GM19240 (cell line): ENCODE measurements around the gene KIF22.
"Not testable (repeated sequence)": the region's sequence is repeated elsewhere in the genome, so short reads cannot be mapped to it uniquely, and the experiment has no call there.

Experiments used
- DNase-seq: peaks from one replicate; pipeline ENCODE4 v3.0.0; 2011; ENCODE audit warnings: low spot score; ENCODE audit not compliant: insufficient read length

Gene KIF22

DNA sequence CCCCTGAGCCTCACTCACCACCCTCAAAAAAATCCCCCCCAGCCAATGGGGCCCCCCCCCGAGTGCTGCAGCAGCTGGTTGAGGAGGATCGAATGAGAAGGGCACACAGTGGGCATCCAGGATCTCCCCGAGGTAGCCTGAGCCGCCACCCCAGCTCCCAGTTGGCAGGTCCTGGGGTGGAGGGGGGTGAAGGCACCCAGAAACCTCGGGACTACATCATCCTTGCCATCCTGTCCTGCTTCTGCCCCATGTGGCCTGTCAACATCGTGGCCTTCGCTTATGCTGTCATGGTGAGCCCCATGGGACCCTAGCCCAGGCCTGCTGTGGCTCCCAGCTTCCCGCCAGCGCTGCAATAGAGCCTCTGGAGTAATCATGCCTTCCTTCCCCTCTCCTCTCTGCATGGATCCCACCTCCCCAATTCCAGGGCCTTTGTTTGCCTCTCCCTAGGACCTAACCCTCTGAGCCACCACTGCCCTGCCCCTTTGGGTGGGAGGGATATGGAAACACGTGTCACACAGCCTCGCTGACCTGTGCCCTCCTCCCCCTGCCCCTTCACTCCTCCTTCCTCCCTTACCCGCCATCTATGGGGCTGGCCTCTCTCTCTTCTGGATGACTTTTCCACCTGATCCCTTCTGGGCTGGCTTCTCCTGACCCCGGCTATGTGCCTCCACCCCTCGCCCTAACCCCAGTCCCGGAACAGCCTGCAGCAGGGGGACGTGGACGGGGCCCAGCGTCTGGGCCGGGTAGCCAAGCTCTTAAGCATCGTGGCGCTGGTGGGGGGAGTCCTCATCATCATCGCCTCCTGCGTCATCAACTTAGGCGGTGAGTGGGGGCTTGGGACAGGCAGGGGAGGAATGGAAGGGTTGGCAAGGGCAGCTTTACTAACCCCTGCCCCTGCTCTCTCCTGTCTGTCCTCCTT lies 23.4 kb downstream of the KIF22 start:
- DNase-seq = no peak

DNA sequence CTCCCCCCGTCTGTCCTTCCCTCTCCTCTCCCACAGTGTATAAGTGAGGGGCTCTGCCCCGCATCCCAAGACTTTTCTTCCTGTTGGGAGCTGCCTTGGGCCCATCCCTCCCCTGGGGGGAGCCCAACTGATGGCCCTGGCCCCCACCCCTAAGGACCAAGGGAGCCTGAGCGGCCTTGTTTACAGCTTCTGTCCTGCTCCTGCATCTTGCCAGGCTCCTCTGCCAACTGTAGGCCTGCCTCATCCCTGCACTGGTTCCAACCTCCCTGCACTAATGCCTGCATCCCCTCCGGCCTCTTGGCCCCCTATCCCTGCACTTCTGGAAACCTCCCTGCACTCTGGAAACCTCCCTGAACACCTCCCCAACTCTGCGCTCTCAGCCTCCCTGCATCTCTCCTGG lies 24.0 kb downstream of the KIF22 start:
- DNase-seq = no peak

DNA sequence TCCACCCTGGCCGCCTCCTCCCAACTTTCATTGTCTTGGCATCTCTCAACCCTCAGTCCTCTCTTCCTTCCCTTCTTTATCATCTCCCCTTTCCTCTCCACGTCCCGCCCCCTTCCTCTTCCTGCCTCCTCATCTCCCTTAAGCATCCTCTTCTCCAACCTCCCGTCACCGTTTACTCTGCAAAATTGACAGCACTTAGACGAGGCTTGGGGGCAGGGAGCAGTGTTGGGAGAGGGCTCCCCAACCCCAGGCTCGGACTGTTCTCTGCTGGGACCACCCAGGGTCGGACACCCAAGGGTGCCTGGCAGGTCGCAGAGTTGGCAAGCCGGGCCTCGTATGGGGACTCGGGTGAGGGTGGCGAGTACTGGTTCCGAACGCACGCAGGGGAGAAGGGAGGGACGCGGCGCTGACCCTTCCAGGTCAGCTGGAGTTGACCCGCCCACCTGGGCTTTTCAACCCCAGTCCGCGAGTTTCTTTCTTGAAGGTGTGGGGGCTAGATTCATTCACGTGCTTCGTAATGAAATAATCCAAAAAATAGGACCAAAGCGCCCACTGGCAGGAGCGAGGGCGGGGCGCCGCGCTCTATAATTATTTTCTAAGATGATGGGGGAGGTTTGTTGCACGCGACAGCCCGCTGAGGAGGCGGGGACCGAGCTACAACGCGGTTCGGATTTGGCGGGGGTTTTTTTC lies 24.6 kb downstream of the KIF22 start:
- DNase-seq = no peak

DNA sequence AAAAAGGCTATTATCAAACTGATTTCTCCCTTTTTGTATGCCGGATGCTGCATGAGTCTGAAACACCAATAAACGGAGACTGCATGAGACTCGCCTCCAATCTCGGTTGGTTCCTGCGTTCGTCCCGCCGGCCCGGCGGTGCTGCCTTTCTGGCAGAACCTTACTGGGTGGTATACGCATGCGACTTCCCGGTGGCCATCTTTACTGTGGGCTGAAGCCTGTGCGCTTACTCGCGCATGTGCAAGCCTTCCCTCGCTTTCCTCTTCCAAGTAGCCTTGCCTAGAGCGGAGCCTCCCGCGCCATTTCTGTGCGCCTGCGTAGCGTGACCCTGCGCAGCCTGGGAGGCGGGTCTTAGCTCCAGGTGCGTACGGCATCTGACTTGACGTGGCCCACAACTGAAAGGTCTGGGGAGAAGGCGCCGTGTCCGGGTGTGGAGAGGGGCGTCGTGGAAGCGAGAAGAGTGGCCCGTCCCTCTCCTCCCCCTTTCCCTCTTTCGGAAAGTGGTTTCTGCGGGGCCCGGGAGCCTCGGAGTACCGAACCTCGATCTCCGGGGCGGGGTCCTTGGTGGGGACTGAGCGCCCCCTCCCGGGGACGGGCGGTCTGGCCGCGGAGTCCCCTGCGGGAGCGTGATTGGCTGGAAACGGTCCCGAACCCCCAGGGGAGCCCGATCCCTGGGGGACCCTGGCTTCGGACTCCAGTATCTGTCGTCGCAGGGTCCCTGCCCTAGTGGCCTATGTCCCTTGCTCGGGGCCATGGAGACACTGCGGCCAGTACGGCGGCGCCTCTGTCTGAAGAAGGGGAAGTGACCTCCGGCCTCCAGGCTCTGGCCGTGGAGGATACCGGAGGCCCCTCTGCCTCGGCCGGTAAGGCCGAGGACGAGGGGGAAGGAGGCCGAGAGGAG lies 25.5 kb downstream of the KIF22 start, which contains the start of gene PAGR1:
PAGR1 (plus strand) TSS at position 360 of the 901 bp plus-strand sequence; CDS start at position 734, 374 bp downstream.
- peak; percentile 89 for DNase-seq

DNA sequence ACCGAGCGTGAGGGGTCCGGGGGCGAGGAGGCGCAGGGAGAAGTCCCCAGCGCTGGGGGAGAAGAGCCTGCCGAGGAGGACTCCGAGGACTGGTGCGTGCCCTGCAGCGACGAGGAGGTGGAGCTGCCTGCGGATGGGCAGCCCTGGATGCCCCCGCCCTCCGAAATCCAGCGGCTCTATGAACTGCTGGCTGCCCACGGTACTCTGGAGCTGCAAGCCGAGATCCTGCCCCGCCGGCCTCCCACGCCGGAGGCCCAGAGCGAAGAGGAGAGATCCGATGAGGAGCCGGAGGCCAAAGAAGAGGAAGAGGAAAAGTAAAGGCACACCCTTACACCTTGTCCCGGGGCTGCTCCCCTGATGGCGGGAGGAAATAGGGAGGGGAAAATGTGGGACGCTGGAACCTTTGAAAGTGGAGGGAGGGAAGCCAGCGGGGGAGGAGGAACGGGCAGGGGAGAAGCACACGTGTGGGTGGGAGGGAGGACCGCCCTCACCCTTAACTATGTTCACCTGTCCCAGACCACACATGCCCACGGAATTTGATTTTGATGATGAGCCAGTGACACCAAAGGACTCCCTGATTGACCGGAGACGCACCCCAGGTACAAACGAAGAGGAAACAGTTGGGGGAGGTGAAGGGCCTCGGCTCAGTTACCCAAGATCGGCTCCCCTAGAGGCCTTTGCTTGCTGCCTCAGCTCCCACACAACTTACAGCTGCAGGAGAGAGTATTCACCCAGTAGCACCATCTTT lies 26.3 kb downstream of the KIF22 start:
- DNase-seq = no peak

DNA sequence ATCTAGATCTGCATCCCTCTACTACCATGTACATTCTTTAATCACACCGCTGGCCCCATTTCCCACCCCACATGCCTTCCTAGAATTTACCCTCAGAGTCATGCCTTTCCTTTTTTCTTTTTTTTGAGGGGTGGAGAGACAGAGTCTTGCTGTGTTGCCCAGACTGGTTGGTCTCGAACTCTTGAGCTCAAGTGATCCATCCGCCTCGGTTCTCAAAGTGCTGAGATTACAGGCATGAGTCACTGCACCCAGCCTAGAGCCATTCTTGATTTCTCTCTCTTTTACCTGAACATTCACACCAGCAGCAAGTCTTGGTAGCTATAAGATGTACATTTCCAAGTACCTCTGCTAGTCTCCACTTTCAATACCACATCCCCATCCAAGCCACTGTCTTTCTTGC lies 27.5 kb downstream of the KIF22 start:
- DNase-seq = no peak

DNA sequence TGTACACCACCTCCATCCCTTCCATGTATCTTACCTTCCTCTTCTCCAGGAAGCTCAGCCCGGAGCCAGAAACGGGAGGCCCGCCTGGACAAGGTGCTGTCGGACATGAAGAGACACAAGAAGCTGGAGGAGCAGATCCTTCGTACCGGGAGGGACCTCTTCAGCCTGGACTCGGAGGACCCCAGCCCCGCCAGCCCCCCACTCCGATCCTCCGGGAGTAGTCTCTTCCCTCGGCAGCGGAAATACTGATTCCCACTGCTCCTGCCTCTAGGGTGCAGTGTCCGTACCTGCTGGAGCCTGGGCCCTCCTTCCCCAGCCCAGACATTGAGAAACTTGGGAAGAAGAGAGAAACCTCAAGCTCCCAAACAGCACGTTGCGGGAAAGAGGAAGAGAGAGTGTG lies 29.0 kb downstream of the KIF22 start:
- no peak for DNase-seq

DNA sequence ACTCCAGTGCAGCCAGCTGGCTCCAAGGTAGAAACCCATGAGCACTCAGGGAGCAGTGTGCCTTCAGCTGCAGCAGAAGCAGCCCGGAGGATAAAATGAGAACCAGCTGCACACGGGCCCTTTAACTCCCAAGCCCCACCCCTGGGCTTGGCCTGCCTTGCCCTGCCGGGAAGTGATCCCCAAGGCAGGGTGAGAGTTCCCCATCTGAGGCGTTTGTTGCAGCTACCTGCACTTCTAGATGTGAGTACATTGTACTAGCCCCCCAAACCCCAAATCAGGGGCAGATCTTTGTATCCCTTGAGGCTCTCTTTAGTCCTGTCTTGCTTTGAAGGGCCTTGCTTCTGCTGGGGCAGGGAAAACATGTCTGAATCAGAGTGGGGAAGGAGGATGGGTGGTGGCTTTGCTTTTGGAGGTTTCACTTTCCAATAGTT lies 29.7 kb downstream of the KIF22 start, which contains the start of gene MVP:
MVP (plus strand) TSS at position 192 of the 431 bp plus-strand sequence. CDS start 10,088 bp downstream, outside the sequence.
- no peak for DNase-seq

DNA sequence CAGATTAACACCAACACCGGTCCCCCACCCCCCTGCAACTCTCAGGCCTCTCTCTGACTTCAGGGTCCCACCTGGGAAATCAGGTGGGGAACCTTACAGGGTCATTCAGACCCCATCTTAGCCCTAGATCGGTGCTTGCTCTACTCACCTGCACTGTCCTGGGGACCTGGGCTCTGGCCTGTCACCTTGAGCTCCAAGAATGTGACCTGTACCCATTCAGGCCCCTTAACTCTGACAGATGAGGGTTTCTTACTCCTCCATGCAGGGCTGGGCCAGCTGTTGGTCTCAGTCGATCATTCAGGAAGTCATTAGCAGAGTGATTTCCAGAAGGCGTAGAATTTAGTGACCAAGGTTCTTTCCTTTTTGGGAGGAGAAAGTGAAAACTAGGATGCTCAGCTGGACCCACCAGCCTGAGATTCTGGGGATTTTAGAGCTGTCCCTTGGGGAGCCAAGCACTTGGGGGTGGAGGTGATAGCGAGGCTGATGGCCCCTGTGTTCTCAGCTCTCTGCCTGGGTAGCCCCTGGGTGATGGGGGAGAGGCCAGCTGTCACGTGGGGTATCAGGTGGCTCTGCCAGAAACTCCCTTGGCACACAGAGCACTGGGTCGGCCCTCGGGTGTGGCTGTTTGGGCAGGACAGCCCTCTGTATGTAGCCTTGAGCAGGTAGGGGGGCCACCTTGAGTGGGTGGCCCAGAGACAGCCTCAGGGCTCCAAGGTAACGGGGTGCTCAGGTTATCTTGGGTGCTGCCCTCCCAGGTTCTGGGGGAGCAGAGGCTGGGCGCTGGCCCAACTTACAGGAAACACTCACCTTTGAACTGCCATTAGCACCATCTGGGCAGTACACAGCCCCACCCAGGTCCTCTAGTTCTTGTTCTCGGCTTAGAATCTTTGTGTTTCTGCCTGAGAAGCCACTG lies 30.4 kb downstream of the KIF22 start:
- no peak for DNase-seq

DNA sequence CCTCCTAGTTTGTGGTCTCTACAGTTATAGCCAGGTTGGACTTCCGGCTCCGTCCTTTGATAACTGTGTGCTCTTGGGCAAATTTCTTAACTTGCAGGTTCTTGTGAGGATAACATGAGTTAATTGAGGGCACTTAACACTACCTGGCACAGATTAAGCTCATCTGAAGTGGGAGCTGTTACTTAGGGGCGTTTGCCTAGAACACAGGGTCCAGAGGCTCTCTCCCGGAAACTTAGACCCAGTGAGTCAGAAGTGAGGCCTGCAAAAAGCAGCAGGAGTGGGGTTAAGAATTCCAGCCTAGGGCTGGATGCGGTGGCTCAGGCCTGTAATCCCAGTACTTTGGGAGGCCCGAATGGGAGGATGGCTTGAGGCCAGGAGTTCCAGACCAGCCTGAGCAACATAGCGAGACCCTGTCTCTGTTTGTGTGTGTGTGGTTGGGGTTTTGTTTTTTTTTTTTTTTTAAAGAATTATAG lies 31.1 kb downstream of the KIF22 start:
- no peak for DNase-seq

DNA sequence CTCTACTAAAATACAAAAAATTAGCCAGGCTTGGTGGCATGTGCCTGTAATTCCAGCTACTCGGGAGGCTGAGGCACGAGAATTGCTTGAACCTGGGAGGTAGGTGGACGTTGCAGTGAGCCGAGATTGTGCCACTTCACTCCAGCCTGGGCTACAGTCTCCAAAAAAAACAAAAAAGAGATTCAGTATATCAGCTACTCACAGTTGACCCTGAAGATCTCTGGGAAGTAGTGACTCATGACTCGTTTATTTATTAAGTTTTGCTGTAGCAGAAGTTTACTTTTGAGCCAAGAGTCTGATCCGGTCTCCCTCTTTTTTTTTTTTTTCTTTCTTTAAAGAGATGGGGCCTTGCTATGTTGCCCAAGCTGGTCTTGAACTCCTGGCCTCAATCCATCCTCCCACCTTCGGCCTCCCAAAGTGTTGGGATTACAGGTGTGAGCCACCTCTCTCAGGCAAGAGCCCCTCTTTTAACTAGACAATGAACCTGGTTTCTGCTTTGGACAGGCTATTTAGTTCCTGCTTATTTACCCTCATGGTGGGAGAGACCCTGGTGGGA lies 34.1 kb downstream of the KIF22 start:
- DNase-seq = no peak

DNA sequence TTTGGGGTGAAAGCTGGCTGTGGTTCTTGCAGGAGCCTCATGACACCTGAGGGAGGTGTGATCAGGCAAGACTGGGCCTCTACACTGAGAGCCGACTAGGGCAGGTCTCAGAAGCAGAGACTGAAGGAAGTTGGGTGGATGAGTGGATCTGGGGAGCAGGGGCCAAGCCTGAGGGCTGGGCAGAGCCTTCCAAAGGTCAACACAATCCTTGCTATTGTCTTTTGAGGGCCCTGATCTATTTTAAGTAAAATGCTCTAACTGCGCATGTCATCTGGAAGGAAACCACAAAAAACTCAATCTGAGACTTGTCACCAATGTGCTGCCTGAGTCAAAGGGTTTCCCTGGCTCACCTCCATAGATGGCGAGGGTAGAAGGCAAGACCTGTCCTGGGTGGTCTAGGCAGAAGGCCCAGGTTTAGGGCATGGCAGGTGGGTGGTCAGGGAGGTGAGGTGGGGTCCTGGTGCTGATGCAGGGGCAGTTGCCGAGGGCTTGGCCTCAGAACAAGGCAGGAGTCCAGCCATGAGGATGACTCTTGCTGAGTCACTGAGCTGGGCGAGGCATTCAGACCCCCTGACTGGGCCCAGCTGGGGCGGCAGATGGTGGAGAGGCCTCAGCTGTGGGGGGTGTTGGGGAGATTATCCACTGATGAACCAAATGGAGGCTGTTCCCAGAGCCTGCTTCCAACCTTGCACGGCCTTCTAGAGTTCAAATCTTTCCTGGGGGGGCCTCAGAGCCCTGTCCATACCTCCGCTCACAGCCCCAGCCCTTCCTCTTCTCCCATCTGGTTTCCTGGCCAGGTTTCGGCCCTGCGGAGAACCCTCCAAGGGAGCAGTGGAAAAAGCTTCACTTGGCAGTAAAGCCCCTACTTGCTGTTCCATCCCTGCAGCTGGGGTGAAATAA lies 34.8 kb downstream of the KIF22 start:
- DNase-seq = no peak

DNA sequence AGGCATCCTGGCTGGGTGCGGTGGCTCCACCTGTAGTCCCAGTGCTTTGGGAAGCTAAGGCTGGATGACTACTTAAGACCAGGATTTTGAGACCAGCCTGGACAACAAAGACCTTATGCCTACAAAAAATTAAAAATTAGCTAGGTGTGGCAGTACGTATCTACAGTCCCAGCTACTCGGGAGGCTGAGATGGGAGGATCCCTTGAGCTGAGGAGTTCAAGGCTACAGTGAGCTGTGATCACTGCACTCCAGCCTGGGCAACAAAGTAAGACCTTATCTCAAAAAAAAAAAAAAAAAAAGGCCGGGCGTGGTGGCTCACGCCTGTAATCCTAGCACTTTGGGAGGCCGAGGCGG lies 35.8 kb downstream of the KIF22 start:
- DNase-seq = no peak

DNA sequence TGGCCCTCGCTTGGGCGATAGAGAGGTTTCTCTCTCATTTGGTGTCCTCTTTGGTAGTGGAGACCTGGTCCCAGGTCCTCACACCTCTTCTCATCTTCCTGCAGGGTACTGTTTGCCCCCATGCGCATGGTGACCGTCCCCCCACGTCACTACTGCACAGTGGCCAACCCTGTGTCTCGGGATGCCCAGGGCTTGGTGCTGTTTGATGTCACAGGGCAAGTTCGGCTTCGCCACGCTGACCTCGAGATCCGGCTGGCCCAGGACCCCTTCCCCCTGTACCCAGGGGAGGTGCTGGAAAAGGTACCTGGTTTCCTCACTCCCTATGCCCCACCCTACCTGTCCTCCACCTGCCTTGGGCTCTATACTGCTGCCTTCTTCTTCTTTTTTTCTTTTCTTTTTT lies 40.2 kb downstream of the KIF22 start:
- DNase-seq = no peak

DNA sequence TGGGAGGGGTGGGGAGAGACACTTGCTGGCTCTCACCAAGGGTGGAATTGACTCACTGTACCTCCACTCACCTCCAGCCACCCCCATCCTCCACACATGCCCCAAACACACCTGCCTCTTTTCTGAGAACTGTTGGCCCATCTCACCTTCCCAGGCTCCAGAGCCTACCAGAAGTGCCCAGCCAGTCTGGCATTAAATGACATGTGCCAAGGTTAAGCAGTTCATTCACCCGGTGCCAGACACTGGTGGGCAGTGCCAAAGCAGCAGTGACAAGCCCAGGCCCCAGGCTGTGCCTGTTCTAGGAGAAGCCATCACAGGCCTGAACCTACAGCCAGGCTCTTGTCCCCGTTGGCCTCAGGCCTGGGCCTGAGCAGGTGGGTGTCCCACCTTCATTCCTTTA lies 40.9 kb downstream of the KIF22 start:
- DNase-seq = no peak

DNA sequence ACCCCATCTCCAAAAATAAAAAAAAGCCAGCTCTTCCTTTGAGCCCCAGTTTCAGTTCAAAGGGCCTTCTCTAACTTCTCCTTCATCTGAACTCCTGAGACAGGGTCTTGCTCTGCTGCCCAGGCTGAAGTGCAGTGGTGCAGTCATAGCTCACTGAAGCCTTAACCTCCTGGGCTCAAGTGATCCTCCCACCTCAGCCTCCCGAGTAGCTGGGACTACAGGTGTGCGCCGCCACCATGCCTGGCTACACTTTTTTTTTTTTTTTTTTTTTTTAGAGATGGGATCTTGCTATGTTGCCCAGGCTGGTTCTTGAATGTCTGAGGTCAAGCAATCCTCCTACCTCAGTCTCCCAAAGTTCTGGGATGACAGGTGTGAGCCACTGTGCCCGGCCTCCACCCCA lies 42.7 kb downstream of the KIF22 start:
- not testable (repeated sequence) for DNase-seq

DNA sequence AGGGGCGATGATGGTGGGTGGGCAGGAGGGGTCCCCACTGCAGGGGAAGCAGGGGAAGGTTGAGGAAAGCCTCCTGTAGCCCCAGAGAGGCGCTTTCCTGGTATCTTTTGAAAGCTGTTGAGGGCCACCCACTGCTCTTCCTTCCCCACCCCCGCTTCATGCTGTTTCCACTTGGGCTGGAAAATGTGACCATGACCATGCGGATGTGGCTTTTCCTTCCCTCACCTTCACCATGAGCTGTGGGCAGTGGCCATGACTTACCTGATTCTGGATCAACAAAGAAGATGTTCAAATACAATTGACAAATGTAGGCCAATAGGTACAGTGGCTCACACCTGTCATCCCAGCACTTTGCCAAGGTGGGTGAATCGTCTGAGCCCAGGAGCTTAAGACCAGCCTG lies 43.5 kb downstream of the KIF22 start:
- DNase-seq = no peak

DNA sequence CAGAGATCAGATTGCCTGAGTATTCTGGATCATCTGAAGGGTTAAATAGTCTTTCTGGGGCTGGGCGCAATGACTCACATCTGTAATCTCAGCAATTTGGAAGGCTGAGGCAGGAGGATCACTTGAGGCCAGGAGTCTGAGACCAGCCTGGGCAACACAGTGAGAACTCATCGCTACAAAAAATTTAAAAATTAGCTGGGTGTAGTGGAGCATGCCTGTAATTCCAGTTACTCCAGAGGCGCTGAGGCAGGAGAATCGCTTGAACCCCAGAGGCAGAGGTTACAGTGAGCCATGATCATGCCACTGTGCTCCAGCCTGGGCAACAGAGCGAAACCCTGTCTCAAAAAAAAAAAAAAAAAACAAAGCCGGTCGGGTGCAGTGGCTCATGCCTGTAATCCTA lies 45.4 kb downstream of the KIF22 start:
- no peak for DNase-seq
